ENCODE results near the gene KCNN4. TPM values are rescaled to one million over a fixed set of nuclear protein-coding genes. Genes with fewer than 3 reads are reported as not detected.

The KCNN4 gene
- total and polyA plus RNA-seq, 2 donors (not counting 3 experiments of a cell fraction or from before 2014, with no cell fraction given), result 0.29 TPM; not detected in 1

GRCh38 chr19:43779820-43780219 is 953 bp downstream of the KCNN4 start:
- no TSS peak for BruUV-seq (replicated peaks)
- FAIRE-seq (peak; percentile 52), DNase-seq (ENCODE audit: low read depth, low spot score) (no peak)
- POLR2A ChIA-PET, result no interaction called here
- peak overlapping the region; percentile 81 for H2AFZ ChIP-seq (ENCODE audit: low read depth, low read length)
- H3K4me3 ChIP-seq (replicated peaks in 1 of 3; ENCODE audit: insufficient read depth in 1 of 3, low read depth in 1 of 3, low read length in 3 of 3), result no peak overlapping the region
- H3K79me2 ChIP-seq (ENCODE audit: control insufficient read depth, insufficient read depth, low read length), result no peaks in the 10 kb centered on the region
- dilution Hi-C loops (cut with MboI; ENCODE audit: extremely low pct_ligation_motif_present, low sequenced_read_pairs), result no loop called here
- H3K9me1 ChIP-seq (replicated peaks; ENCODE audit: control insufficient read depth, extremely low read depth, insufficient read depth, low read length), result no peaks in the 10 kb centered on the region
- peaks cover 28% of the 10 kb centered on the region for H3K4me1 ChIP-seq (ENCODE audit: control insufficient read depth, extremely low read depth, insufficient read depth, low read length)
- peak in 1 of 2 donors; percentile 10 for TF ChIP-seq CTCF (IDR thresholded peaks at IDR 0.05; ENCODE audit: extremely low read depth in 1 of 2, insufficient read depth in 1 of 2, low read depth in 1 of 2, low read length in 2 of 2)
- no peak for TF ChIP-seq JUN (IDR thresholded peaks at IDR 0.05; ENCODE audit: borderline replicate concordance, insufficient read depth, insufficient read length, low read depth)
- TF ChIP-seq POLR2AphosphoS5 (IDR thresholded peaks at IDR 0.05; ENCODE audit: insufficient read depth, low read depth, low read length), result no peak
- TF ChIP-seq POLR2A (IDR thresholded peaks at IDR 0.05; ENCODE audit: low read depth, low read length), result no peak
- TF ChIP-seq EZH2 (IDR thresholded peaks at IDR 0.05; ENCODE audit: borderline replicate concordance, low read depth, low read length, severe bottlenecking), result no peak
- TF ChIP-seq FOS (IDR thresholded peaks at IDR 0.05; ENCODE audit: borderline replicate concordance, insufficient read depth, low read length), result no peak
- no peak overlapping the region for H3K27ac ChIP-seq (ENCODE audit: insufficient read depth, low read depth, low read length)
- no peaks in the 10 kb centered on the region for H3K27me3 ChIP-seq (ENCODE audit: control insufficient read depth in 2 of 2, insufficient read depth in 2 of 2, low read length in 2 of 2)
- H3K4me2 ChIP-seq (ENCODE audit: insufficient read depth, low read length), result no peak overlapping the region
- intact Hi-C loops (cut with micrococcal nuclease), result no loop called here
- H3K9ac ChIP-seq (replicated peaks; ENCODE audit: extremely low read depth, insufficient read depth, low read length), result no peak overlapping the region
- H3K9me3 ChIP-seq (replicated peaks; ENCODE audit: control insufficient read depth, insufficient read depth, low read length), result no peaks in the 10 kb centered on the region
- H3K36me3 ChIP-seq (ENCODE audit: control insufficient read depth in 2 of 2, extremely low read depth in 1 of 2, insufficient read depth in 2 of 2, low read length in 2 of 2), result no peaks in the 10 kb centered on the region
- H4K20me1 ChIP-seq (replicated peaks; ENCODE audit: control insufficient read depth, extremely low read depth, insufficient read depth, low read length), result no peaks in the 10 kb centered on the region
- CTCF ChIA-PET, result interaction anchor here (0.7 to 6.8 kb wide), 6 partner anchors 13 to 35 kb away, joined by 3 to 114 read pairs (median 4); partner anchors contain the start of gene SMG9
